Endodermal cell (in vitro differentiated cells): ENCODE measurements around the gene STAMBP. TPM values are rescaled to one million over a fixed set of nuclear protein-coding genes. Genes with fewer than 3 reads are reported as not detected.
A peak's percentile ranks its signal among the peaks of the same experiment; 100 is the strongest.

ENCODE experiments used
- DNase-seq: peaks from one replicate; pipeline ENCODE4 v3.0.0-alpha.2; 2017
- H3K27ac ChIP-seq: 2 replicates; pipeline ENCODE4 v1.5.1; 2013; ENCODE audit warnings: mild to moderate bottlenecking, low read depth, low read length, moderate library complexity
- H3K27me3 ChIP-seq: 2 replicates; pipeline ENCODE4 v1.6.1; 2013; ENCODE audit warnings: mild to moderate bottlenecking, low read length, moderate library complexity; ENCODE audit not compliant: insufficient read depth, control insufficient read depth, poor library complexity, severe bottlenecking
- H3K36me3 ChIP-seq: 2 replicates; pipeline ENCODE4 v1.7.0; 2013; ENCODE audit warnings: mild to moderate bottlenecking, low read length, moderate library complexity; ENCODE audit not compliant: control insufficient read depth, insufficient read depth
- H3K4me1 ChIP-seq: one replicate; pipeline ENCODE4 v1.7.0; 2013; ENCODE audit warnings: low read length; ENCODE audit not compliant: control insufficient read depth, insufficient read depth
- H3K4me3 ChIP-seq: 2 replicates; pipeline ENCODE4 v1.5.1; 2013; ENCODE audit warnings: mild to moderate bottlenecking, low read length, moderate library complexity
- H3K9ac ChIP-seq: 2 replicates; pipeline ENCODE4 v1.6.1; 2013; ENCODE audit warnings: mild to moderate bottlenecking, low read length, moderate library complexity; ENCODE audit not compliant: poor library complexity, severe bottlenecking; ENCODE audit errors: extremely low read depth
- H3K9me3 ChIP-seq: 2 replicates; pipeline ENCODE4 v1.6.1; 2013; ENCODE audit warnings: mild to moderate bottlenecking, low read length, moderate library complexity; ENCODE audit not compliant: control insufficient read depth
- H3K27ac Mint-ChIP-seq: 2 replicates; pipeline ENCODE4 v1.8.0; 2020; ENCODE audit warnings: mixed read lengths
- H3K27me3 Mint-ChIP-seq: 2 replicates; pipeline ENCODE4 v1.8.0; 2021; ENCODE audit warnings: mild to moderate bottlenecking, mixed read lengths; ENCODE audit not compliant: insufficient read depth
- H3K36me3 Mint-ChIP-seq: 2 replicates; pipeline ENCODE4 v1.8.0; 2020; ENCODE audit warnings: low read depth, mixed read lengths
- H3K4me1 Mint-ChIP-seq: 2 replicates; pipeline ENCODE4 v1.8.0; 2020; ENCODE audit warnings: mixed read lengths
- H3K4me3 Mint-ChIP-seq: 2 replicates; pipeline ENCODE4 v1.8.0; 2020; ENCODE audit warnings: mild to moderate bottlenecking, moderate library complexity, mixed read lengths
- H3K9me3 Mint-ChIP-seq: 2 replicates; pipeline ENCODE4 v1.8.0; 2020; ENCODE audit warnings: mild to moderate bottlenecking, mixed read lengths
- CTCF ChIP-seq: fragments of 200-600 bp; sonication (generic); conservative IDR thresholded peaks from 2 replicates; pipeline ENCODE4 v1.5.0; 2021; ENCODE audit warnings: antibody characterized with exemption, mild to moderate bottlenecking
- WGBS, 2 experiments: methylation state at CpG; one replicate each; pipeline versions ENCODE4 v1.1.5 to v1.1.7; 2013; ENCODE audit warnings: missing lambda C conversion rate in 2 of 2, mixed read lengths in 1 of 2; ENCODE audit not compliant: insufficient coverage in 1 of 2, insufficient read length in 1 of 2; 5-methylcytosine and 5-hydroxymethylcytosine counted together
- total RNA-seq, 2 donors: library from RNA; stranded (reverse); fragmentation: NEBNext Ultra II Directional in 1 of 2; extraction: Animal tissue kit (Norgen Biotek cat#: 25700) in 1 of 2; gene quantifications; 2 replicates in 1 of 2; 3 replicates in 1 of 2; pipeline ENCODE4 v1.2.1, GENCODE V29; 2021

Gene STAMBP
- total RNA-seq, 2 donors from 2014 or later = 41.6 to 42.4 TPM

- no peak overlapping the region for H3K4me3 Mint-ChIP-seq
- H3K9me3 Mint-ChIP-seq = no peaks in the 10 kb centered on the region
- no peaks in the 10 kb centered on the region for H3K4me1 Mint-ChIP-seq
- TF ChIP-seq CTCF = no peak
- H3K27ac ChIP-seq = no peak overlapping the region
- WGBS, 2 experiments = 60 to 74% methylated on average over 1 to 2 of the region's 2 CpGs
- no peaks in the 10 kb centered on the region for H3K9me3 ChIP-seq
- H3K4me3 ChIP-seq = no peak overlapping the region
- no peaks in the 10 kb centered on the region for H3K36me3 ChIP-seq
- H3K4me1 ChIP-seq = no peaks in the 10 kb centered on the region
- H3K9ac ChIP-seq = no peak overlapping the region
- no peaks in the 10 kb centered on the region for H3K36me3 Mint-ChIP-seq
- peaks cover 37% of the 10 kb centered on the region for H3K27me3 Mint-ChIP-seq
- H3K27ac Mint-ChIP-seq = no peak overlapping the region
- DNase-seq = no peak
- H3K27me3 ChIP-seq = peaks cover 57% of the 10 kb centered on the region
These were observed 5.8 kb upstream of the STAMBP start for GRCh38 chr2:73822991-73823390.

GRCh38 chr2:73823416-73823815, 5.3 kb upstream of the STAMBP start:
- TF ChIP-seq CTCF = no peak
- H3K36me3 Mint-ChIP-seq = no peaks in the 10 kb centered on the region
- WGBS, 2 experiments = 68% methylated on average over 2 of the region's 2 CpGs; no CpG with 5 or more reads in 1 of the 2 experiments
- no peaks in the 10 kb centered on the region for H3K9me3 ChIP-seq
- no peaks in the 10 kb centered on the region for H3K4me1 ChIP-seq
- peaks cover 57% of the 10 kb centered on the region for H3K27me3 ChIP-seq
- no peak overlapping the region for H3K4me3 Mint-ChIP-seq
- H3K27me3 Mint-ChIP-seq = peaks cover 37% of the 10 kb centered on the region
- no peaks in the 10 kb centered on the region for H3K36me3 ChIP-seq
- H3K9me3 Mint-ChIP-seq = no peaks in the 10 kb centered on the region
- no peak overlapping the region for H3K9ac ChIP-seq
- DNase-seq = no peak
- no peaks in the 10 kb centered on the region for H3K4me1 Mint-ChIP-seq
- no peak overlapping the region for H3K27ac ChIP-seq
- H3K27ac Mint-ChIP-seq = no peak overlapping the region
- no peak overlapping the region for H3K4me3 ChIP-seq

GRCh38 chr2:73823916-73824523, 4.7 kb upstream of the STAMBP start:
- WGBS, 2 experiments = 0 to 31% methylated on average over 1 to 3 of the region's 3 CpGs
- Mint-ChIP-seq H3K27me3 (peaks cover 38% of the 10 kb centered on the region), H3K27ac (no peak overlapping the region), H3K36me3 (no peaks in the 10 kb centered on the region), H3K4me3 (no peak overlapping the region), H3K4me1 (peaks cover 2% of the 10 kb centered on the region), H3K9me3 (peaks cover 3% of the 10 kb centered on the region)
- TF ChIP-seq CTCF = peak; percentile 86
- Histone ChIP-seq H3K27me3 (peaks cover 57% of the 10 kb centered on the region), H3K27ac (no peak overlapping the region), H3K4me3 (no peak overlapping the region), H3K4me1 (no peaks in the 10 kb centered on the region), H3K9me3 (no peaks in the 10 kb centered on the region), H3K36me3 (no peaks in the 10 kb centered on the region), H3K9ac (no peak overlapping the region)
- no peak for DNase-seq
